ENCODE data around the gene RFX5. TPM values are rescaled to one million over a fixed set of nuclear protein-coding genes. Genes with fewer than 3 reads are reported as not detected.

The RFX5 gene
- total and polyA plus RNA-seq, 2 experiments from 2014 or later: 13.3 to 44.5 TPM

- Histone ChIP-seq H3K9me2 (ENCODE audit: insufficient read depth) (no peaks in the 10 kb centered on the region), H3K79me2 (replicated peaks; ENCODE audit: insufficient read depth) (no peaks in the 10 kb centered on the region), H3F3A (replicated peaks; ENCODE audit: low read depth) (no peaks in the 10 kb centered on the region), H2AFZ (no peak overlapping the region), H3K27ac (ENCODE audit: low read depth) (no peak overlapping the region), H4K20me1 (replicated peaks; ENCODE audit: insufficient read depth) (no peaks in the 10 kb centered on the region), H3K4me3 (no peak overlapping the region), H3K4me1 (ENCODE audit: insufficient read depth) (peaks cover 16% of the 10 kb centered on the region), H3K27me3 (ENCODE audit: insufficient read depth) (no peaks in the 10 kb centered on the region), H3K4me2 (no peak overlapping the region), H3K36me3 (ENCODE audit: insufficient read depth) (no peaks in the 10 kb centered on the region)
- H3K9me3 Mint-ChIP-seq: peaks cover 5% of the 10 kb centered on the region
- peaks cover 18% of the 10 kb centered on the region for H3K36me3 Mint-ChIP-seq (ENCODE audit: low read depth)
- no peak overlapping the region for H3K4me3 Mint-ChIP-seq
- H3K27me3 Mint-ChIP-seq (ENCODE audit: insufficient read depth, low read depth, poor library complexity): peaks cover 14% of the 10 kb centered on the region
- ATAC-seq: no peak
- H3K4me1 Mint-ChIP-seq: peaks cover 20% of the 10 kb centered on the region
- TF ChIP-seq JUNB (IDR thresholded peaks at IDR 0.05; ENCODE audit: unreplicated experiment) (no peak), ZNF462 (CRISPR knock-in tag; IDR thresholded peaks at IDR 0.05) (no peak), EZH2 (IDR thresholded peaks at IDR 0.05; ENCODE audit: low read depth, unreplicated experiment) (no peak), NANOG (IDR thresholded peaks at IDR 0.05; ENCODE audit: borderline replicate concordance) (no peak)
- TF ChIP-seq, protein P1, sequence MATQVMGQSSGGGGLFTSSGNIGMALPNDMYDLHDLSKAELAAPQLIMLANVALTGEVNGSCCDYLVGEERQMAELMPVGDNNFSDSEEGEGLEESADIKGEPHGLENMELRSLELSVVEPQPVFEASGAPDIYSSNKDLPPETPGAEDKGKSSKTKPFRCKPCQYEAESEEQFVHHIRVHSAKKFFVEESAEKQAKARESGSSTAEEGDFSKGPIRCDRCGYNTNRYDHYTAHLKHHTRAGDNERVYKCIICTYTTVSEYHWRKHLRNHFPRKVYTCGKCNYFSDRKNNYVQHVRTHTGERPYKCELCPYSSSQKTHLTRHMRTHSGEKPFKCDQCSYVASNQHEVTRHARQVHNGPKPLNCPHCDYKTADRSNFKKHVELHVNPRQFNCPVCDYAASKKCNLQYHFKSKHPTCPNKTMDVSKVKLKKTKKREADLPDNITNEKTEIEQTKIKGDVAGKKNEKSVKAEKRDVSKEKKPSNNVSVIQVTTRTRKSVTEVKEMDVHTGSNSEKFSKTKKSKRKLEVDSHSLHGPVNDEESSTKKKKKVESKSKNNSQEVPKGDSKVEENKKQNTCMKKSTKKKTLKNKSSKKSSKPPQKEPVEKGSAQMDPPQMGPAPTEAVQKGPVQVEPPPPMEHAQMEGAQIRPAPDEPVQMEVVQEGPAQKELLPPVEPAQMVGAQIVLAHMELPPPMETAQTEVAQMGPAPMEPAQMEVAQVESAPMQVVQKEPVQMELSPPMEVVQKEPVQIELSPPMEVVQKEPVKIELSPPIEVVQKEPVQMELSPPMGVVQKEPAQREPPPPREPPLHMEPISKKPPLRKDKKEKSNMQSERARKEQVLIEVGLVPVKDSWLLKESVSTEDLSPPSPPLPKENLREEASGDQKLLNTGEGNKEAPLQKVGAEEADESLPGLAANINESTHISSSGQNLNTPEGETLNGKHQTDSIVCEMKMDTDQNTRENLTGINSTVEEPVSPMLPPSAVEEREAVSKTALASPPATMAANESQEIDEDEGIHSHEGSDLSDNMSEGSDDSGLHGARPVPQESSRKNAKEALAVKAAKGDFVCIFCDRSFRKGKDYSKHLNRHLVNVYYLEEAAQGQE (IDR thresholded peaks at IDR 0.05; ENCODE audit: unreplicated experiment): no peak
- DNase-seq (ENCODE audit: low spot score): no peak
- no peak overlapping the region for H3K27ac Mint-ChIP-seq
Observed at GRCh38 chr1:151368393-151369301, 21.6 kb upstream of the RFX5 start.
